MCF 10A (cell line): ENCODE results near the gene ZNF627. TPM values are rescaled to one million over a fixed set of nuclear protein-coding genes. Genes with fewer than 3 reads are reported as not detected.

Experiments
- BruUV-seq: library from RNA; stranded (reverse); fragments of 400-500 nt; replicated peaks from 2 replicates; lab custom pipeline; 2021; lab: Mats Ljungman, UMichigan
- CTCF ChIA-PET: fragments of 300-600 bp; sonication (Branson Sonifier 250); formaldehyde crosslinking; extraction: SDS; loops from one replicate; lab custom pipeline; 2021; ENCODE audit warnings: antibody characterized with exemption, inconsistent platforms; lab: Yijun Ruan, JAX
- POLR2A ChIA-PET: fragments of 300-600, 350-650 bp; sonication (Branson Sonifier 250); formaldehyde crosslinking; extraction: SDS; loops from one replicate; lab custom pipeline; 2020; ENCODE audit warnings: antibody characterized with exemption, inconsistent platforms; lab: Yijun Ruan, JAX
- DNase-seq: peaks from one replicate; pipeline ENCODE4 v3.0.0-alpha.2; 2018; ENCODE audit not compliant: unreplicated experiment
- H3K27ac Mint-ChIP-seq: one replicate; pipeline ENCODE4 v1.8.0; 2022; ENCODE audit warnings: mild to moderate bottlenecking, low read depth, mixed read lengths; ENCODE audit not compliant: unreplicated experiment
- H3K27me3 Mint-ChIP-seq: one replicate; pipeline ENCODE4 v1.8.0; 2022; ENCODE audit warnings: mixed read lengths; ENCODE audit not compliant: insufficient read depth, unreplicated experiment
- H3K36me3 Mint-ChIP-seq: one replicate; pipeline ENCODE4 v1.8.0; 2022; ENCODE audit warnings: mild to moderate bottlenecking, moderate library complexity, mixed read lengths; ENCODE audit not compliant: insufficient read depth, unreplicated experiment
- H3K4me1 Mint-ChIP-seq: one replicate; pipeline ENCODE4 v1.8.0; 2022; ENCODE audit warnings: mixed read lengths; ENCODE audit not compliant: insufficient read depth, unreplicated experiment
- H3K4me3 Mint-ChIP-seq: one replicate; pipeline ENCODE4 v1.8.0; 2022; ENCODE audit warnings: mild to moderate bottlenecking, moderate library complexity, mixed read lengths; ENCODE audit not compliant: unreplicated experiment
- H3K9me3 Mint-ChIP-seq: one replicate; pipeline ENCODE4 v1.8.0; 2022; ENCODE audit warnings: mixed read lengths; ENCODE audit not compliant: unreplicated experiment
- intact Hi-C: fragments of 100-400 bp; cut with micrococcal nuclease; formaldehyde crosslinking; loops from 2 replicates; pipeline ENCODE4 v1.14.1; 2022
- total RNA-seq: library from RNA; stranded (reverse); gene quantifications from 2 replicates; pipeline ENCODE4 v1.2.3, GENCODE V29; 2022
- TF ChIP-seq, protein P1 (sequence below): fragments of 200-600 bp; IDR thresholded peaks from one replicate; pipeline ENCODE4 v1.8.0; 2022; ENCODE audit warnings: antibody characterized with exemption, mild to moderate bottlenecking; ENCODE audit not compliant: unreplicated experiment

The ZNF627 gene
- total RNA-seq, 1 experiment from 2014 or later, result 8.7 TPM

DNA sequence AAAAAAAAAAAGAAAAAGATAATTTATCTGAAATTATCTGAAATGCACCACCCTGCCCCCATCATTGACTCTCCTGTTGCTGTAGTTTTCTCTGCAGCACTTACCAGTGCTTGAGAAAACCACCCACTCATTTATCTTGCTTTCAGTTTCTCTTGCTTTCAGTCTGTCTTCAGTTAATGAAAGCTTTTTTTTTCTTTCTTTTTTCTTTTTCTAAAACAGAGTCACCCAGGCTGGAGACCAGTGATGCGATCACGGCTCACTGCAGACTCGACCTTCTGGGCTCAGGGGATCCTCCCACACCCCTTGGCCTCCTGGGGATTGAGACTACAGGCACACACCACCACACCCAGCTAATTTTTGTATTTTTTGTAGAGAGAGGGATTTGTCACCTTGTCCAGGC, 15.5 kb upstream of the ZNF627 start:
- DNase-seq, result no peak
- no peak overlapping the region for H3K4me3 Mint-ChIP-seq
- BruUV-seq, result no TSS peak
- TF ChIP-seq, protein P1, sequence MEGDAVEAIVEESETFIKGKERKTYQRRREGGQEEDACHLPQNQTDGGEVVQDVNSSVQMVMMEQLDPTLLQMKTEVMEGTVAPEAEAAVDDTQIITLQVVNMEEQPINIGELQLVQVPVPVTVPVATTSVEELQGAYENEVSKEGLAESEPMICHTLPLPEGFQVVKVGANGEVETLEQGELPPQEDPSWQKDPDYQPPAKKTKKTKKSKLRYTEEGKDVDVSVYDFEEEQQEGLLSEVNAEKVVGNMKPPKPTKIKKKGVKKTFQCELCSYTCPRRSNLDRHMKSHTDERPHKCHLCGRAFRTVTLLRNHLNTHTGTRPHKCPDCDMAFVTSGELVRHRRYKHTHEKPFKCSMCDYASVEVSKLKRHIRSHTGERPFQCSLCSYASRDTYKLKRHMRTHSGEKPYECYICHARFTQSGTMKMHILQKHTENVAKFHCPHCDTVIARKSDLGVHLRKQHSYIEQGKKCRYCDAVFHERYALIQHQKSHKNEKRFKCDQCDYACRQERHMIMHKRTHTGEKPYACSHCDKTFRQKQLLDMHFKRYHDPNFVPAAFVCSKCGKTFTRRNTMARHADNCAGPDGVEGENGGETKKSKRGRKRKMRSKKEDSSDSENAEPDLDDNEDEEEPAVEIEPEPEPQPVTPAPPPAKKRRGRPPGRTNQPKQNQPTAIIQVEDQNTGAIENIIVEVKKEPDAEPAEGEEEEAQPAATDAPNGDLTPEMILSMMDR, result no peak
- no peaks in the 10 kb centered on the region for H3K36me3 Mint-ChIP-seq
- H3K27me3 Mint-ChIP-seq, result no peaks in the 10 kb centered on the region
- ChIA-PET POLR2A (interaction anchor here (0.5 kb wide), 1 partner anchor 326 kb away, joined by 3 read pairs; no protein-coding TSS in a partner anchor), CTCF (interaction anchor here (0.6 to 1.6 kb wide), 3 partner anchors 12 to 153 kb away, joined by 5 to 7 read pairs (median 5); no protein-coding TSS in a partner anchor)
- intact Hi-C loops, result loop anchor here (10.0 kb wide), 1 partner anchor 47 kb away; the partner anchor contains the start of gene CNN1
- H3K4me1 Mint-ChIP-seq, result peaks cover 6% of the 10 kb centered on the region
- H3K27ac Mint-ChIP-seq, result no peak overlapping the region
- H3K9me3 Mint-ChIP-seq, result no peaks in the 10 kb centered on the region

DNA sequence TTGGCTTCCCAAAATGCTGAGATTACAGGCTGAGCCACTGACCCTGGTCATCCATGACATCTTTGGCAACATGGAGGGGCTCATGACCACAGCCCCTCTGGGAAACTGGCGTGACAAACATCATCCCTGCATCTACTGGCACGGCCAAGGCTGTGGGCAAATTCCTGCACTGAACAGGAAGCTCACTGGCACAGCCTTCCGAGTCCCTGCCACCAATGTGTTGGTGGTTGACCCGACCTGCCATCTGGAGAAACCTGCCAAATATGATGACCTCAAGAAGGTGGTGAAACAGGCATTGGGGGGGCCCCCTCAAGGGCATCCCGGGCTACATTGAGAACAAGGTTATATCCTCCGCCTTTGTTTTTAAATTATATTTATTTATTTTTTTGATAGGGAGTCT, 11.0 kb upstream of the ZNF627 start:
- CTCF ChIA-PET, result interaction anchor here (0.7 to 0.8 kb wide), 4 partner anchors 206 to 550 kb away, joined by 3 to 5 read pairs (median 4); no protein-coding TSS in a partner anchor
- Mint-ChIP-seq H3K27ac (no peak overlapping the region), H3K9me3 (no peaks in the 10 kb centered on the region), H3K4me3 (no peak overlapping the region), H3K4me1 (peaks cover 15% of the 10 kb centered on the region), H3K27me3 (no peaks in the 10 kb centered on the region), H3K36me3 (no peaks in the 10 kb centered on the region)
- TF ChIP-seq, protein P1, result no peak
- intact Hi-C loops, result loop anchor here (2.0 to 10.0 kb wide), 3 partner anchors 52 to 449 kb away; partner anchors contain the start of gene CNN1
- DNase-seq, result no peak
- no TSS peak for BruUV-seq
- POLR2A ChIA-PET, result no interaction called here

DNA sequence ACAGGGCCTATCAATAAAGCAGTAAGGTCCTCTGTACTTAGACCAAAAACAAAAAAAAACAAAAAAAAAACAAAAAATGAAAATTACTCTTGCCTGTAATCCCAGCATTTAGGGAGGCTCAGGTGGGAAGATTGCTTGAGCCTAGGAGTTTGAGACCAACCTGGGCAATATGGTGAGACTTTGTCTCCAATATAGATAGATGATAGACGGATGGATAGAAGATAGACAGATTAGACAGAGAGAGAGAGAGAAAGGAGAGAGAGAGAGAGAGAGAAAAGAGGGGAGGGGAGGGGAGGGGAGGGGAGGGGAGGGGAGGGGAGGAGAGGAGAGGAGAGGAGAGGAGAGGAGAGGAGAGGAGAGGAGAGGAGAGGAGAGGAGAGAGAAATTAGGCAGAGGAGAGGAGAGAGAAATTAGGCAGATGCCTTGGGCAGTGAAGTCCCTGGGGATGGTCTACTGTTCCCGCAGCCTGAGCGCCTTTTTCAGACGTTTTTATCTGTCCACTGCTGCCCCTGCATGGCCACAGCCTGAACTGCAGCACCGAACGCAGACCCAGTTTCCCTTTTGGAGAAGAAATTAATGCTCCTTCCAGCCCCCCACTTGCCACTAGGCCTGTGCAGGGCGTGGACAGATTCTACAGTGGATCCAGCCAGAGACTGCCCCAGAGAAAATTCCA, 9.8 kb upstream of the ZNF627 start:
- intact Hi-C loops, result loop anchor here (1.0 to 10.0 kb wide), 6 partner anchors 27 to 450 kb away; partner anchors contain the start of gene CNN1
- TF ChIP-seq, protein P1, result peak; percentile 94
- Mint-ChIP-seq H3K27me3 (no peaks in the 10 kb centered on the region), H3K36me3 (no peaks in the 10 kb centered on the region), H3K9me3 (no peaks in the 10 kb centered on the region), H3K27ac (no peak overlapping the region), H3K4me3 (no peak overlapping the region), H3K4me1 (peaks cover 13% of the 10 kb centered on the region)
- POLR2A ChIA-PET, result interaction anchor here (0.5 to 1.2 kb wide), 3 partner anchors 10 to 1548 kb away, joined by 3 to 4 read pairs (median 3); partner anchors contain the start of gene CCDC159
- peak; percentile 65 for DNase-seq
- CTCF ChIA-PET, result interaction anchor here (0.7 to 2.3 kb wide), 10 partner anchors 25 to 461 kb away, joined by 3 to 11 read pairs (median 4); partner anchors contain the start of gene ODAD3
- BruUV-seq, result no TSS peak
